Astrocyte (in vitro differentiated cells and primary cell): ENCODE data around the gene HAGHL.

Experiments
- EZH2 ChIP-seq: IDR thresholded peaks from 2 replicates; pipeline ENCODE4 v1.6.1; 2012; ENCODE audit warnings: mild to moderate bottlenecking, low read length, inconsistent platforms; ENCODE audit not compliant: insufficient read depth
- TF ChIP-seq, protein P1 (sequence below): IDR thresholded peaks from 2 replicates; pipeline ENCODE4 v1.5.1; 2011; ENCODE audit warnings: low read depth, mild to moderate bottlenecking, inconsistent platforms, low read length, moderate library complexity; ENCODE audit not compliant: insufficient read depth

DNA sequence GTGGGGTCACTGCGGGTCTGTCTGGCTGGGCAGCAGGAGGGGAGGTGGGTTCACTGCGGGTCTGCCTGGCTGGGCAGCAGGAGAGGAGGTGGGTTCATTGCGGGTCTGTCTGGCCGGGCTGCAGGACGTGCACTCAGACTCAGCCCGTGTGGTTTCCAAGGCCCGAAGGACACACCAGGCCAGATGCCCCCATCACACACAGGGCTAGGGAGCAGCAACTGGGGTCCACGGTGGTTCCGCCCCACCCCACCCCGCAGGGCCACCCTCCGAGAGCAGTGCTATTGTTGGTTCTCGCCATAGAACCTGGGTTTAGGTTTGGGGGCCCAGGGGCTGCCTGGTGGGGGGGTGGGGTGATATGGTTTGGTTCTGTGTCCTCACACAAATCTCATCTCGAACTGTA, 19.7 kb downstream of the HAGHL start:
- TF ChIP-seq, protein P1, sequence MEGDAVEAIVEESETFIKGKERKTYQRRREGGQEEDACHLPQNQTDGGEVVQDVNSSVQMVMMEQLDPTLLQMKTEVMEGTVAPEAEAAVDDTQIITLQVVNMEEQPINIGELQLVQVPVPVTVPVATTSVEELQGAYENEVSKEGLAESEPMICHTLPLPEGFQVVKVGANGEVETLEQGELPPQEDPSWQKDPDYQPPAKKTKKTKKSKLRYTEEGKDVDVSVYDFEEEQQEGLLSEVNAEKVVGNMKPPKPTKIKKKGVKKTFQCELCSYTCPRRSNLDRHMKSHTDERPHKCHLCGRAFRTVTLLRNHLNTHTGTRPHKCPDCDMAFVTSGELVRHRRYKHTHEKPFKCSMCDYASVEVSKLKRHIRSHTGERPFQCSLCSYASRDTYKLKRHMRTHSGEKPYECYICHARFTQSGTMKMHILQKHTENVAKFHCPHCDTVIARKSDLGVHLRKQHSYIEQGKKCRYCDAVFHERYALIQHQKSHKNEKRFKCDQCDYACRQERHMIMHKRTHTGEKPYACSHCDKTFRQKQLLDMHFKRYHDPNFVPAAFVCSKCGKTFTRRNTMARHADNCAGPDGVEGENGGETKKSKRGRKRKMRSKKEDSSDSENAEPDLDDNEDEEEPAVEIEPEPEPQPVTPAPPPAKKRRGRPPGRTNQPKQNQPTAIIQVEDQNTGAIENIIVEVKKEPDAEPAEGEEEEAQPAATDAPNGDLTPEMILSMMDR: no peak
- TF ChIP-seq EZH2: no peak
